GM12878 (cell line): ENCODE results near the gene PCSK6. TPM values are rescaled to one million over a fixed set of nuclear protein-coding genes. Genes with fewer than 3 reads are reported as not detected.

Experiments used
- BHLHE40 ChIP-seq, 2 experiments: fragments of 450-650 bp in 1 of 2; IDR thresholded peaks; 2 replicates each; pipeline ENCODE4 v1.6.1; 2011 to 2017; ENCODE audit warnings: low read depth in 2 of 2, borderline replicate concordance in 1 of 2, improper control_type of control experiment in 1 of 2, low read length in 1 of 2, mild to moderate bottlenecking in 1 of 2
- GATAD2B ChIP-seq: fragments of 450-650 bp; conservative IDR thresholded peaks from 2 replicates; pipeline ENCODE4 v1.6.1; 2017; ENCODE audit warnings: low read depth, mild to moderate bottlenecking, moderate library complexity
- IRF4 ChIP-seq: IDR thresholded peaks from 2 replicates; pipeline ENCODE4 v1.6.1; 2011; ENCODE audit warnings: low read depth, low read length
- MYB ChIP-seq: fragments of 150-350 bp; IDR thresholded peaks from 2 replicates; pipeline ENCODE4 v1.6.1; 2014; ENCODE audit warnings: mild to moderate bottlenecking, low read depth, low read length, borderline replicate concordance
- NFYB ChIP-seq: IDR thresholded peaks from 2 replicates; pipeline ENCODE4 v1.6.1; 2011; ENCODE audit warnings: low read depth, mild to moderate bottlenecking, low read length, improper control_type of control experiment, moderate library complexity; ENCODE audit not compliant: insufficient read depth
- NR2C1 ChIP-seq: fragments of 450-650 bp; IDR thresholded peaks from 2 replicates; pipeline ENCODE4 v1.6.1; 2017; ENCODE audit warnings: antibody characterized with exemption, mild to moderate bottlenecking, moderate library complexity
- POLR2AphosphoS5 ChIP-seq: IDR thresholded peaks from 2 replicates; pipeline ENCODE4 v1.6.1; 2011; ENCODE audit warnings: mild to moderate bottlenecking, low read length, inconsistent platforms
- RELA ChIP-seq: fragments of 450-650 bp; IDR thresholded peaks from 2 replicates; pipeline ENCODE4 v1.8.0; 2014; ENCODE audit warnings: borderline replicate concordance; ENCODE audit not compliant: partially characterized antibody
- SMAD5 ChIP-seq: IDR thresholded peaks from 2 replicates; pipeline ENCODE4 v1.6.1; 2016; ENCODE audit warnings: antibody characterized with exemption, low read depth
- TCF7 ChIP-seq: IDR thresholded peaks from 2 replicates; pipeline ENCODE4 v1.6.1; 2014; ENCODE audit warnings: antibody characterized with exemption, borderline replicate concordance
- ZNF24 ChIP-seq: fragments of 450-650 bp; IDR thresholded peaks from 2 replicates; pipeline ENCODE4 v1.6.1; 2017; ENCODE audit warnings: antibody characterized with exemption, mild to moderate bottlenecking
- polyA plus RNA-seq, 11 experiments: library from polyadenylated mRNA; depleted of rRNA in 4 of 11; unstranded in 6 of 11; stranded (reverse) in 5 of 11; fragments of >200 nt; fragmentation: Nextera tagmentation in 4 of 11; fragmentation: Illumina TruSeq in 1 of 11; extraction: Ambion mirVana in 4 of 11; extraction: Trizol in 1 of 11; gene quantifications; 1 replicate in 1 of 11; 2 replicates in 10 of 11; pipeline versions ENCODE4 v1.2.1 to v1.2.3, GENCODE V29; 2011 to 2016; ENCODE audit warnings: inconsistent platforms in 2 of 11, missing spikeins in 2 of 11, low read depth in 1 of 11
- total RNA-seq, 4 experiments: library from RNA; depleted of rRNA in 3 of 4; stranded (reverse); fragments of >200 nt in 3 of 4; fragmentation: Illumina TruSeq in 1 of 4; extraction: Trizol in 1 of 4; gene quantifications; 2 replicates each; pipeline versions ENCODE4 v1.2.1 to v1.2.3, GENCODE V29; 2013 to 2021
- TF ChIP-seq, protein P1 (sequence below): fragments of 150-350 bp; IDR thresholded peaks from 2 replicates; pipeline ENCODE4 v1.6.1; 2016; ENCODE audit warnings: low read depth, low read length
- TF ChIP-seq, protein P2 (sequence below): fragments of 450-650 bp; IDR thresholded peaks from 2 replicates; pipeline ENCODE4 v1.6.1; 2017; ENCODE audit warnings: borderline replicate concordance
- TF ChIP-seq, protein P3 (sequence below): fragments of 450-650 bp; formaldehyde crosslinking; IDR thresholded peaks from 2 replicates; pipeline ENCODE4 v1.4.0; 2020; ENCODE audit warnings: mild to moderate bottlenecking, moderate library complexity
- TF ChIP-seq, protein P4 (sequence below): fragments of 450-650 bp; formaldehyde crosslinking; IDR thresholded peaks from 2 replicates; pipeline ENCODE4 v1.4.0; 2022; ENCODE audit warnings: mild to moderate bottlenecking, moderate library complexity
- TF ChIP-seq, protein P5 (sequence below): fragments of 450-650 bp; IDR thresholded peaks from 2 replicates; pipeline ENCODE4 v1.6.1; 2014; ENCODE audit warnings: mild to moderate bottlenecking

The PCSK6 gene
- total and polyA plus RNA-seq, 10 of the 15 experiments (the other 5 are each of a cell fraction or from before 2014, with no cell fraction given): 0.19 to 0.67 (median 0.25) TPM; not detected in 4

DNA sequence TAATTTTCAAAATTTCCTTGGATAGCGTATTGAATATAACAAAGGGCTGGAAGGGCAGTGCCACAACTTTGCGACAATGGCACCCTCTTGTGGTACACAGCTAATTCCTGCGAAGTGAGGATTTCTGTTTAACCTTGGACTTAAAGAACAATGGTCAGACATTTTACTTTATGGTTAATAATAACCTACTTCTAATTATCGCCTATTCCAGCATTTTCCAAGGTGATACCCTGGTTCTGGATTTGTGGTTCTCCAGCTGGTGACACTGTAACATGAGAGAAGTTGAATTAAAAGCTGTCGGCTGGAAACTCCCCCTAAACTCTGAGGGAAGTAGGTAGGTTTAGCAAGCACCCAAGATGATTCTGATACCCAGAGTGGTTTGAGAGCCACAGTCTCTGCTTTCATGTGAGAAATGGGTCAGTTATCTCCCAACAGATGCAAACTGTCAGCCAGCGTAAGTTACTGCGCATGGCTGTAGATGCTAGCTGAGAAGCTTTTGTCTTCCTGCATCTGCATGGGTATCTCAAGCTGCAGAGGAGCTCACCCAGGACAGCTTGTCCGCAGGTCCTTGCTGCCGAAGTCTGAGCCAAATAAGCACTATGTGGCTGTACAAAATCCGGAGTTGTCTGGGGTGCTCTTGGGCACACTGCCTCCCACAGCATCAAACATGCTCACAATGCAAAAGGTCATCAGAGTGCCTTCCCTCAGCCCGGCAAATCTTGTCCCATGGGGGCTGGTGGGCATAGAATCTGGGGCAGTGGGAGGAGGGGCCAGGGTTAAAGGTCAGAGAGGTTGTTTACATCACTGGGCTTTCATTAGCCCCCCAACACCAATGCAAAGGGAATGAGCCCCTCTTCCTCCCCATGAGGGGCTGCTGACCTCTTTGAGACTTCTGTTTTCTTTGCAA is 231.0 kb downstream of the PCSK6 start (continued):
- no peak for TF ChIP-seq RELA
- peak; percentile 69 for TF ChIP-seq NR2C1
- no peak for TF ChIP-seq ZNF24
- no peak for TF ChIP-seq IRF4
- TF ChIP-seq, protein P1, sequence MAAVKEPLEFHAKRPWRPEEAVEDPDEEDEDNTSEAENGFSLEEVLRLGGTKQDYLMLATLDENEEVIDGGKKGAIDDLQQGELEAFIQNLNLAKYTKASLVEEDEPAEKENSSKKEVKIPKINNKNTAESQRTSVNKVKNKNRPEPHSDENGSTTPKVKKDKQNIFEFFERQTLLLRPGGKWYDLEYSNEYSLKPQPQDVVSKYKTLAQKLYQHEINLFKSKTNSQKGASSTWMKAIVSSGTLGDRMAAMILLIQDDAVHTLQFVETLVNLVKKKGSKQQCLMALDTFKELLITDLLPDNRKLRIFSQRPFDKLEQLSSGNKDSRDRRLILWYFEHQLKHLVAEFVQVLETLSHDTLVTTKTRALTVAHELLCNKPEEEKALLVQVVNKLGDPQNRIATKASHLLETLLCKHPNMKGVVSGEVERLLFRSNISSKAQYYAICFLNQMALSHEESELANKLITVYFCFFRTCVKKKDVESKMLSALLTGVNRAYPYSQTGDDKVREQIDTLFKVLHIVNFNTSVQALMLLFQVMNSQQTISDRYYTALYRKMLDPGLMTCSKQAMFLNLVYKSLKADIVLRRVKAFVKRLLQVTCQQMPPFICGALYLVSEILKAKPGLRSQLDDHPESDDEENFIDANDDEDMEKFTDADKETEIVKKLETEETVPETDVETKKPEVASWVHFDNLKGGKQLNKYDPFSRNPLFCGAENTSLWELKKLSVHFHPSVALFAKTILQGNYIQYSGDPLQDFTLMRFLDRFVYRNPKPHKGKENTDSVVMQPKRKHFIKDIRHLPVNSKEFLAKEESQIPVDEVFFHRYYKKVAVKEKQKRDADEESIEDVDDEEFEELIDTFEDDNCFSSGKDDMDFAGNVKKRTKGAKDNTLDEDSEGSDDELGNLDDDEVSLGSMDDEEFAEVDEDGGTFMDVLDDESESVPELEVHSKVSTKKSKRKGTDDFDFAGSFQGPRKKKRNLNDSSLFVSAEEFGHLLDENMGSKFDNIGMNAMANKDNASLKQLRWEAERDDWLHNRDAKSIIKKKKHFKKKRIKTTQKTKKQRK: no peak
- no peak for TF ChIP-seq SMAD5
- no peak; the same call in 1 of the 2 replicates for TF ChIP-seq MYB
- TF ChIP-seq, protein P2, sequence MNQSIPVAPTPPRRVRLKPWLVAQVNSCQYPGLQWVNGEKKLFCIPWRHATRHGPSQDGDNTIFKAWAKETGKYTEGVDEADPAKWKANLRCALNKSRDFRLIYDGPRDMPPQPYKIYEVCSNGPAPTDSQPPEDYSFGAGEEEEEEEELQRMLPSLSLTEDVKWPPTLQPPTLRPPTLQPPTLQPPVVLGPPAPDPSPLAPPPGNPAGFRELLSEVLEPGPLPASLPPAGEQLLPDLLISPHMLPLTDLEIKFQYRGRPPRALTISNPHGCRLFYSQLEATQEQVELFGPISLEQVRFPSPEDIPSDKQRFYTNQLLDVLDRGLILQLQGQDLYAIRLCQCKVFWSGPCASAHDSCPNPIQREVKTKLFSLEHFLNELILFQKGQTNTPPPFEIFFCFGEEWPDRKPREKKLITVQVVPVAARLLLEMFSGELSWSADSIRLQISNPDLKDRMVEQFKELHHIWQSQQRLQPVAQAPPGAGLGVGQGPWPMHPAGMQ: no peak
- TF ChIP-seq BHLHE40 (IDR thresholded peaks at IDR 0.05; ENCODE audit: borderline replicate concordance in 1 of 2, low read depth in 2 of 2, low read length in 1 of 2): no peak
- TF ChIP-seq, protein P3, sequence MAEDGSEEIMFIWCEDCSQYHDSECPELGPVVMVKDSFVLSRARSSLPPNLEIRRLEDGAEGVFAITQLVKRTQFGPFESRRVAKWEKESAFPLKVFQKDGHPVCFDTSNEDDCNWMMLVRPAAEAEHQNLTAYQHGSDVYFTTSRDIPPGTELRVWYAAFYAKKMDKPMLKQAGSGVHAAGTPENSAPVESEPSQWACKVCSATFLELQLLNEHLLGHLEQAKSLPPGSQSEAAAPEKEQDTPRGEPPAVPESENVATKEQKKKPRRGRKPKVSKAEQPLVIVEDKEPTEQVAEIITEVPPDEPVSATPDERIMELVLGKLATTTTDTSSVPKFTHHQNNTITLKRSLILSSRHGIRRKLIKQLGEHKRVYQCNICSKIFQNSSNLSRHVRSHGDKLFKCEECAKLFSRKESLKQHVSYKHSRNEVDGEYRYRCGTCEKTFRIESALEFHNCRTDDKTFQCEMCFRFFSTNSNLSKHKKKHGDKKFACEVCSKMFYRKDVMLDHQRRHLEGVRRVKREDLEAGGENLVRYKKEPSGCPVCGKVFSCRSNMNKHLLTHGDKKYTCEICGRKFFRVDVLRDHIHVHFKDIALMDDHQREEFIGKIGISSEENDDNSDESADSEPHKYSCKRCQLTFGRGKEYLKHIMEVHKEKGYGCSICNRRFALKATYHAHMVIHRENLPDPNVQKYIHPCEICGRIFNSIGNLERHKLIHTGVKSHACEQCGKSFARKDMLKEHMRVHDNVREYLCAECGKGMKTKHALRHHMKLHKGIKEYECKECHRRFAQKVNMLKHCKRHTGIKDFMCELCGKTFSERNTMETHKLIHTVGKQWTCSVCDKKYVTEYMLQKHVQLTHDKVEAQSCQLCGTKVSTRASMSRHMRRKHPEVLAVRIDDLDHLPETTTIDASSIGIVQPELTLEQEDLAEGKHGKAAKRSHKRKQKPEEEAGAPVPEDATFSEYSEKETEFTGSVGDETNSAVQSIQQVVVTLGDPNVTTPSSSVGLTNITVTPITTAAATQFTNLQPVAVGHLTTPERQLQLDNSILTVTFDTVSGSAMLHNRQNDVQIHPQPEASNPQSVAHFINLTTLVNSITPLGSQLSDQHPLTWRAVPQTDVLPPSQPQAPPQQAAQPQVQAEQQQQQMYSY (CRISPR knock-in tag): no peak
- no peak for TF ChIP-seq POLR2AphosphoS5
- TF ChIP-seq GATAD2B: no peak
- TF ChIP-seq, protein P4, sequence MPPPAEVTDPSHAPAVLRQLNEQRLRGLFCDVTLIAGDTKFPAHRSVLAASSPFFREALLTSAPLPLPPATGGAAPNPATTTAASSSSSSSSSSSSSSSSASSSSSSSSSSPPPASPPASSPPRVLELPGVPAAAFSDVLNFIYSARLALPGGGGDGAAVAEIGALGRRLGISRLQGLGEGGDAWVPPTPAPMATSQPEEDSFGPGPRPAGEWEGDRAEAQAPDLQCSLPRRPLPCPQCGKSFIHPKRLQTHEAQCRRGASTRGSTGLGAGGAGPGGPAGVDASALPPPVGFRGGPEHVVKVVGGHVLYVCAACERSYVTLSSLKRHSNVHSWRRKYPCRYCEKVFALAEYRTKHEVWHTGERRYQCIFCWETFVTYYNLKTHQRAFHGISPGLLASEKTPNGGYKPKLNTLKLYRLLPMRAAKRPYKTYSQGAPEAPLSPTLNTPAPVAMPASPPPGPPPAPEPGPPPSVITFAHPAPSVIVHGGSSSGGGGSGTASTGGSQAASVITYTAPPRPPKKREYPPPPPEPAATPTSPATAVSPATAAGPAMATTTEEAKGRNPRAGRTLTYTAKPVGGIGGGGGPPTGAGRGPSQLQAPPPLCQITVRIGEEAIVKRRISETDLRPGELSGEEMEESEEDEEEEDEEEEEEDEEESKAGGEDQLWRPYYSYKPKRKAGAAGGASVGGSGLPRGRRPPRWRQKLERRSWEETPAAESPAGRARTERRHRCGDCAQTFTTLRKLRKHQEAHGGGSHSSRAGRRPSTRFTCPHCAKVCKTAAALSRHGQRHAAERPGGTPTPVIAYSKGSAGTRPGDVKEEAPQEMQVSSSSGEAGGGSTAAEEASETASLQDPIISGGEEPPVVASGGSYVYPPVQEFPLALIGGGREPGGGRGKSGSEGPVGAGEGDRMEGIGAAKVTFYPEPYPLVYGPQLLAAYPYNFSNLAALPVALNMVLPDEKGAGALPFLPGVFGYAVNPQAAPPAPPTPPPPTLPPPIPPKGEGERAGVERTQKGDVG (CRISPR knock-in tag): no peak
- no peak for TF ChIP-seq TCF7
- TF ChIP-seq NFYB: no peak
- TF ChIP-seq, protein P5, sequence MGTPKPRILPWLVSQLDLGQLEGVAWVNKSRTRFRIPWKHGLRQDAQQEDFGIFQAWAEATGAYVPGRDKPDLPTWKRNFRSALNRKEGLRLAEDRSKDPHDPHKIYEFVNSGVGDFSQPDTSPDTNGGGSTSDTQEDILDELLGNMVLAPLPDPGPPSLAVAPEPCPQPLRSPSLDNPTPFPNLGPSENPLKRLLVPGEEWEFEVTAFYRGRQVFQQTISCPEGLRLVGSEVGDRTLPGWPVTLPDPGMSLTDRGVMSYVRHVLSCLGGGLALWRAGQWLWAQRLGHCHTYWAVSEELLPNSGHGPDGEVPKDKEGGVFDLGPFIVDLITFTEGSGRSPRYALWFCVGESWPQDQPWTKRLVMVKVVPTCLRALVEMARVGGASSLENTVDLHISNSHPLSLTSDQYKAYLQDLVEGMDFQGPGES: no peak
